ENCODE measurements around the gene CASR.
"Not testable (repeated sequence)": the region's sequence is repeated elsewhere in the genome, so short reads cannot be mapped to it uniquely, and the experiment has no call there.

The CASR gene

GRCh38 chr3:122183521-122183892, at the start of gene CASR:
TSS of gene CASR (plus strand) at chr3:122183668. CDS start at chr3:122254190, 70,522 bp downstream.
- FAIRE-seq, result no peak

- no peak for FAIRE-seq
These were observed 37.0 kb upstream of the CASR start for GRCh38 chr3:122146466-122146865.

- FAIRE-seq, result no peak
These were observed 34.4 kb upstream of the CASR start for GRCh38 chr3:122148941-122149627.

GRCh38 chr3:122151480-122151879, 32.0 kb upstream of the CASR start:
- FAIRE-seq, result no peak

GRCh38 chr3:122164983-122165382, 18.5 kb upstream of the CASR start:
- not testable (repeated sequence) for FAIRE-seq

- no peak for FAIRE-seq
These were observed 15.8 kb upstream of the CASR start for GRCh38 chr3:122167630-122168029.

GRCh38 chr3:122168044-122168443, 15.4 kb upstream of the CASR start:
- FAIRE-seq, result no peak

- no peak for FAIRE-seq
These were observed 13.6 kb upstream of the CASR start for GRCh38 chr3:122169911-122170310.

GRCh38 chr3:122171361-122171760, 12.1 kb upstream of the CASR start:
- FAIRE-seq, result not testable (repeated sequence)

- no peak for FAIRE-seq
These were observed 4.8 kb upstream of the CASR start for GRCh38 chr3:122178711-122179110.

GRCh38 chr3:122183893-122184590, 574 bp downstream of the CASR start:
- no peak for FAIRE-seq

- FAIRE-seq, result no peak
These were observed 1.1 kb downstream of the CASR start for GRCh38 chr3:122184591-122184929.

- no peak for FAIRE-seq
These were observed 2.9 kb downstream of the CASR start for GRCh38 chr3:122186372-122186771.

GRCh38 chr3:122188737-122189136, 5.3 kb downstream of the CASR start:
- FAIRE-seq, result no peak

GRCh38 chr3:122189357-122189756, 5.9 kb downstream of the CASR start:
- FAIRE-seq, result no peak

GRCh38 chr3:122190525-122190924, 7.1 kb downstream of the CASR start:
- no peak for FAIRE-seq

GRCh38 chr3:122198966-122199365, 15.5 kb downstream of the CASR start:
- FAIRE-seq, result no peak

- FAIRE-seq, result peak; percentile 53
These were observed 16.1 kb downstream of the CASR start for GRCh38 chr3:122199552-122199951.

- FAIRE-seq, result no peak
These were observed 17.2 kb downstream of the CASR start for GRCh38 chr3:122200661-122201060.

- FAIRE-seq, result not testable (repeated sequence)
These were observed 18.0 kb downstream of the CASR start for GRCh38 chr3:122201476-122201875.

GRCh38 chr3:122208579-122208978, 25.1 kb downstream of the CASR start:
- FAIRE-seq, result no peak

GRCh38 chr3:122213650-122214049, 30.2 kb downstream of the CASR start:
- no peak for FAIRE-seq

- FAIRE-seq, result no peak
These were observed 31.2 kb downstream of the CASR start for GRCh38 chr3:122214711-122215110.

GRCh38 chr3:122215592-122216298, 32.3 kb downstream of the CASR start:
- no peak for FAIRE-seq
